Measurements from ENCODE around the gene MAT2B.

DNA sequence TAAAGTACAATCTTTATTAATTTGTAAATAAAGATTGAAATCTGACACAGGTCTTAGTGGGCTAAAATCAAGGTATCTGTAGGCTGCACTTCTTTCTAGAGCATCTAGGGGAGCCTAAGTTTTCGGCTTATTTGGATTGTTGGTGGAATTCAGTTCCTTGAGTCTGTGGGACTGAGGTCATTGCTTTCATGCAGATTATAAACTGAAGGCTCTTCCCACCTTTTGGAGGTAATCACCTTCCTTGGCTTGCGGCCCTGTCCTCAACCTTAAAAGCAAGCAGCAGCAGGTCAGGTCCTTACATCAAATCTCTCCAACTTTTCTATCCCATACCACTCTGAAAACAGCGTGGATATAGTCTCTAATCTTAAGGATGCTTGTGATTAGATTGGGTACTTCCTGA, 25.9 kb downstream of the MAT2B start:
- TF ChIP-seq, protein P1, sequence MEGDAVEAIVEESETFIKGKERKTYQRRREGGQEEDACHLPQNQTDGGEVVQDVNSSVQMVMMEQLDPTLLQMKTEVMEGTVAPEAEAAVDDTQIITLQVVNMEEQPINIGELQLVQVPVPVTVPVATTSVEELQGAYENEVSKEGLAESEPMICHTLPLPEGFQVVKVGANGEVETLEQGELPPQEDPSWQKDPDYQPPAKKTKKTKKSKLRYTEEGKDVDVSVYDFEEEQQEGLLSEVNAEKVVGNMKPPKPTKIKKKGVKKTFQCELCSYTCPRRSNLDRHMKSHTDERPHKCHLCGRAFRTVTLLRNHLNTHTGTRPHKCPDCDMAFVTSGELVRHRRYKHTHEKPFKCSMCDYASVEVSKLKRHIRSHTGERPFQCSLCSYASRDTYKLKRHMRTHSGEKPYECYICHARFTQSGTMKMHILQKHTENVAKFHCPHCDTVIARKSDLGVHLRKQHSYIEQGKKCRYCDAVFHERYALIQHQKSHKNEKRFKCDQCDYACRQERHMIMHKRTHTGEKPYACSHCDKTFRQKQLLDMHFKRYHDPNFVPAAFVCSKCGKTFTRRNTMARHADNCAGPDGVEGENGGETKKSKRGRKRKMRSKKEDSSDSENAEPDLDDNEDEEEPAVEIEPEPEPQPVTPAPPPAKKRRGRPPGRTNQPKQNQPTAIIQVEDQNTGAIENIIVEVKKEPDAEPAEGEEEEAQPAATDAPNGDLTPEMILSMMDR (IDR thresholded peaks at IDR 0.05; ENCODE audit: low read length) = no peak
- no peak for TF ChIP-seq EZH2 (IDR thresholded peaks at IDR 0.05; ENCODE audit: borderline replicate concordance, low read length)
